GM20431 (cell line): ENCODE measurements around the gene ALDH3B1.

Experiments used
- in situ Hi-C: fragments of 300-500 bp; cut with MseI, MboI; formaldehyde crosslinking; loops from one replicate; pipeline ENCODE4 v1.15.0; 2020; ENCODE audit warnings: low sequenced_read_pairs; ENCODE audit not compliant: unreplicated experiment

Gene ALDH3B1

DNA sequence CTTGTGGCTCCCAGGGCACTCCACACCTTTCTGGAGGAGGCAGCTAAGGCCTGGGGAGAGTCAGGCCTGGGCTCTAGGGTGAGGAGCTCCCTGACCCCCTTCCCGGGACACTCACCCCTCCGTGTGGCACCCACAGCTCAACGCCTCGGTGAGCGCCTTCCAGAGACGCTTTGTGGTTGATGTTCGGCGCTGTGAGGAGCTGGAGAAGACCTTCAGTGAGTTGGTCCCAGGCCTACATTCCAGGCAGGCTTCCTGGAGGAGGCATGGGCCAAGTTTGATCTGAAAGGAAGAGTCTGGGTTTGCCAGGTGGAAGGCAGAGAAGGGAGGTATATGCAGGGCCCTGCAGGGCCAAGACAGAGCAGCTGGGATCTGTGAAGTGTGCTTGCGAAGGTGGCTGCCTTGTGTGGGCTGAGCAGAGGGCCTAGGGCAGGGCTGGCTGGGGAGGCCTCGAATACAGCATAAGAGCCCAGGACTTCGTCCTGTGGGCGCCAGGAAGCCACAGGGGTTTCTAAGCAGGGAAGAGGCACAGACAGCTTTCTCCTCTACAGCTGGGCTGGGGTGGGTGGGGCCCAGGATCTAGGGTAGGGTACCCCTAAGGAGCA, 31.6 kb downstream of the ALDH3B1 start:
- in situ Hi-C loops, result no loop called here

DNA sequence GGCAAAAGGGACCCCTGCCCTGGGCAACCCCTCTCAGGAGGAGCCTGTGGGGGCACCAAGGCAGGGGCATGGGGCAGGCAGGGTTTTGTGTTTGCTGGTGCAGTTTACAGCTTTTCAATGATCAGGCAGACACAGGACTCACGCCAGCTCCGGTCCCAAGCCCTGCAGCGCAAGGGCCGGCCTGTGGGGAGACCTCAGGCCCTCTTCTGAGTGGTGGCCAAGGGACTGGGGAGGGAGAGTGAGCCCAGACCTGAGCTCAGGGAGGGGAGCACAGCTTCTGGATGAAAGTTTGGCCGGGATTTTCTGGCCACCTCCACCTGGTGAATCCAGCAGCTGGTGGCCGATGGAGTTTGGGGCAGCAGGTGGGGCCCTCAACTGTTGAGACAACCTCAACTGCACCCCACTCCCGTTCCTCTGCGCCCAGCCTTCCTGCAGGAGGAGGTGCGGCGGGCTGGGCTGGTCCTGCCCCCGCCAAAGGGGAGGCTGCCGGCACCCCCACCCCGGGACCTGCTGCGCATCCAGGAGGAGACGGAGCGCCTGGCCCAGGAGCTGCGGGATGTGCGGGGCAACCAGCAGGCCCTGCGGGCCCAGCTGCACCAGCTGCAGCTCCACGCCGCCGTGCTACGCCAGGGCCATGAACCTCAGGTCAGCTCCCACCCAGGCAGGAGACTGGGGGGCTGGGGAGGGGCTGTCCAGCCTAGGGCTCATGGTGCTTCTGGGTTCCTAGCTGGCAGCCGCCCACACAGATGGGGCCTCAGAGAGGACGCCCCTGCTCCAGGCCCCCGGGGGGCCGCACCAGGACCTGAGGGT, 32.3 kb downstream of the ALDH3B1 start:
- in situ Hi-C loops, result no loop called here

DNA sequence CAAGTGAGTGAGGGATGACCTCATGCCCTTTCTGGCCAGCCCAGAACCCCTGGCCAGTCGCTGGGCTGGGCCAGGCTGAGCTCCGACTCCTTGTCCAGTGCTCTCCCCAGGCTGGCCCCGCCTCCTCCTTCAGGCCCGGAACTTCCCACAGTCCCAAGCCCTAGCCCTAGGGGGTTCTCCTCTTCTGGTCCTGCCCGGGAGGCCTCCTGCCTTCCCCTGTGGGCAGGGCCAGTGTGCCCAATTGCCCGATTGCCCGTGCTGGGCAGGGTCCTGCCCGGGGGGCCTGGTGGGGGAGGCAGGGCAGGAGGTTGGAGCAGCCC, 32.9 kb downstream of the ALDH3B1 start:
- in situ Hi-C loops, result no loop called here

GRCh38 chr11:68043349-68044144, 33.4 kb downstream of the ALDH3B1 start:
- in situ Hi-C loops, result no loop called here

- in situ Hi-C loops, result no loop called here
These were observed 34.2 kb downstream of the ALDH3B1 start for GRCh38 chr11:68044145-68044813.

DNA sequence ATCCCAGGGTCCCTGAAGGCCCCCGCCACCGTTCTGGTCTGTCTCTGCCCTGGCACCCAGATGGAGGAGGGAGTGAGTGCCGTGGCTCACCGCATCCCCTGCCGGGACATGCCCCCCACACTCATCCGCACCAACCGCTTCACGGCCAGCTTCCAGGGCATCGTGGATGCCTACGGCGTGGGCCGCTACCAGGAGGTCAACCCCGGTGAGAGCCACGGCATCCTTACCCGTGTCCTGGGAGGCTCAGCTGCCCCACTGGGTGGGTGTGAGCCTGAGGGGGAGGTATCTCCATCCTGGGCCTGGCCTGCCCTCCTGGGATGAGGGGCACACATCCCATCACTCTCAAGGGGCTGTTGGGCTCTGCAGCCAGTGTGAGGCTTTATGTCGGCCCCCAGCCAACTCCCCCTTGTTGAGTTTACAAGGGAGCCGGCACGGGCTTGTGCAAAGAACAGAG, 34.8 kb downstream of the ALDH3B1 start:
- in situ Hi-C loops, result no loop called here

DNA sequence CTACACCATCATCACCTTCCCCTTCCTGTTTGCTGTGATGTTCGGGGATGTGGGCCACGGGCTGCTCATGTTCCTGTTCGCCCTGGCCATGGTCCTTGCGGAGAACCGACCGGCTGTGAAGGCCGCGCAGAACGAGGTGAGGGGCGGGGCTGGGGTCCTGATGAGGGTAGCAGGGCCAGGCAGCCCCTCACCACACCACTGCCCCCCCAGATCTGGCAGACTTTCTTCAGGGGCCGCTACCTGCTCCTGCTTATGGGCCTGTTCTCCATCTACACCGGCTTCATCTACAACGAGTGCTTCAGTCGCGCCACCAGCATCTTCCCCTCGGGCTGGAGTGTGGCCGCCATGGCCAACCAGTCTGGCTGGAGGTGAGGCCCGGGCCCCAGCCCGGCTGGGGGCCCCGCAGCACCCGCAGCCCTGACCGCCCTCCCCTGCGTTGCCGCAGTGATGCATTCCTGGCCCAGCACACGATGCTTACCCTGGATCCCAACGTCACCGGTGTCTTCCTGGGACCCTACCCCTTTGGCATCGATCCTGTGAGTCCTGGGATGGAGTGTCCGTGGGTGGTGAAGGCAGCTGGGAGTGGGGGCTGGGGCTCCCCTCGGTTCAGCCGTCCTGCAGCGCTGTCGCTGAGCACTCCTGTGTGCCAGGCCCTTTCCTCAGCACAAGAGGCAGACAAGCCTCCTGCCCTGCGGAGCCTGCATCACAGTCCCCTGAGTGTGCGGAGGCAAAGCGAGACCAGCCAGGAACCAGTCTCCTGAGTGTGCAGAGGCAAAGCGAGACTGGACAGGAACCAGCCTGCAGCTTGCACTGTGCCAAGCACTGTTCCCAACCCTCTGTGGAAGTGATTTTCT, 37.5 kb downstream of the ALDH3B1 start:
- in situ Hi-C loops, result no loop called here

DNA sequence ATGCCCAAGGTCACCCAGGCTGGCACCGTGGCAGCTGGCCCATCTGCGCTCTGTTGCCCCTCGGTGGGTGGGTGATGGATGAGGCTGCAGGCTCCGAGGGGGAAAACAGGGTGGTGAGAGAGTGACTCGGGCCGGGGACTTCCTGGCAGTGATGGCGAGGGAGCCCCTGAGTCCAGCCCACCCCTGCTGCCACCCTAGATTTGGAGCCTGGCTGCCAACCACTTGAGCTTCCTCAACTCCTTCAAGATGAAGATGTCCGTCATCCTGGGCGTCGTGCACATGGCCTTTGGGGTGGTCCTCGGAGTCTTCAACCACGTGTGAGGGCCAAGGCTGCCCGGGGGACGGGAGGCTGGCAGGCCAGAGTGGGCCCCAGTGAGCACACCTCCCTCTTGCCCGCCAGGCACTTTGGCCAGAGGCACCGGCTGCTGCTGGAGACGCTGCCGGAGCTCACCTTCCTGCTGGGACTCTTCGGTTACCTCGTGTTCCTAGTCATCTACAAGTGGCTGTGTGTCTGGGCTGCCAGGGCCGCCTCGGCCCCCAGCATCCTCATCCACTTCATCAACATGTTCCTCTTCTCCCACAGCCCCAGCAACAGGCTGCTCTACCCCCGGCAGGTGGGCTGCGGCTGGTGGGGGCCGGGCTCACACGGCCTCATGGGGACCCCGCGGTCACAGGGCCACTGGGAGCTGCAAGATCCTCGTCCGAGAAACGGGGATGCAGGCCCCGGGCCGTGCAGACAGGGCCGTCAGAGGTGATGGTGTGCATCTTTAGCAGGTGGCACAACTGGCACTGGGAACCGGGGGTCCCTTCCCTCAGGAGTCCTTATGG, 38.8 kb downstream of the ALDH3B1 start:
- in situ Hi-C loops, result no loop called here

DNA sequence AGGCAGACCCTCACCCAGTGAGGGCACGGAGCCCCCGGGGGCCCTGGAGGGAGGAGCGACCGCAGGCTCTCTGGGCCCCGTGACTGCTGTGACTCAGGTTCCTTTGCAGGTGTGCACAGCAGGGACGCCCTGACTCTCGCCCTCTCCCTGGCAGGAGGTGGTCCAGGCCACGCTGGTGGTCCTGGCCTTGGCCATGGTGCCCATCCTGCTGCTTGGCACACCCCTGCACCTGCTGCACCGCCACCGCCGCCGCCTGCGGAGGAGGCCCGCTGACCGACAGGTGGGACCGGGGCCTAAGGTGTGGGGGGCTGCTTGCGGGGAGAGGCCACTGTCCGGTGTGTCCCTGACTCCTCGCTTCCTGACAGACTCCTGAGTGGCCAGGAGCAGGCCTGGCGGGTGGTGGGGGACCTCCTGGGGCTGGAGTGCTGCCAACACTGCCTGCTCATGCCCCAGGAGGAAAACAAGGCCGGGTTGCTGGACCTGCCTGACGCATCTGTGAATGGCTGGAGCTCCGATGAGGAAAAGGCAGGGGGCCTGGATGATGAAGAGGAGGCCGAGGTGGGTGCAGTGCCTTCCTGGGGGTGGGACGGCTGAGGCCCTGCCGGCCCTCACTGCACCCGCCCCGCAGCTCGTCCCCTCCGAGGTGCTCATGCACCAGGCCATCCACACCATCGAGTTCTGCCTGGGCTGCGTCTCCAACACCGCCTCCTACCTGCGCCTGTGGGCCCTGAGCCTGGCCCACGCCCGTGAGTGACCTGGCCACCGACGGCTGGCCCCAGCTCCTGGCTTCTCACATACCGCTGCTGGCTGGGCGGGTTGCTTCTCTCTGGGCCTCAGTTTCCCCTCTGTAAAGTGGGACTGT, 39.6 kb downstream of the ALDH3B1 start:
- in situ Hi-C loops, result no loop called here

GRCh38 chr11:68050371-68050841, 40.3 kb downstream of the ALDH3B1 start:
- in situ Hi-C loops, result no loop called here

GRCh38 chr11:68051191-68052136, 41.3 kb downstream of the ALDH3B1 start:
- in situ Hi-C loops, result no loop called here

DNA sequence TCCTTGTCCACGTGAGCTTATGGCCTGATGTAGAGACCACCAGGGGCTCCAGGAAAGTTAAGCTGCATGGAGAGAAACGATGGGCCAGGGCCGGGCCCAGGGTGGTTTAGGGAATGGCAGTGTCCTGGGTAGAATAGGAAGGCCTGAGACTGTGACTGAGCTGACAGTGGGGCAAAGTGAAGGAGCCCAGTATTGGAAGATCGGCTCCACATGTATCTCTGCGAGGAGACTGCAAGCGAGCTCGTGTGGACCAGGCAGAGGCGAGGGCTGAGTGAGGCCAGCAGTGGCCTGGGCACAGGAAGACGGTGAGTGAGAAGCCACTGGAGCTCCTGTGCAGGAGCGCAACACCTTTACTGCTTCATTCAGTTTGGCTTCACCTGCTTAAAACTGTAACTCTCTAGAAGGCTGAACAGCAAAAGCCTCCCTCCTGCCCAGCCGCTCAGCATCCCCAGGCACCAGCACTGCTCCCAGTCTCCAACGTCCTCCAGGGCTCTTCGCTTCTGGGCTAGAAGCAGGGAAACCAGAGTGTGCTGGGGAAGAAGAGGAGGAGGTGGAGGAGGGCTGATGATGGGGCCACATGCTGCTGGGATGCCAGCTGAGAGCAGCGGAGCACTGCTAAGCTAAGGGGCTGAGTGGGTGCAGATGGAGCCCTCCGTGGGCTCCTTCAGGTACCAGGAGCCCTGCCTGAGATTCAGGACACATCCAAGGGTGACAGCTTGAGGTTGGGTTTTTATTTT, 42.2 kb downstream of the ALDH3B1 start:
- in situ Hi-C loops, result no loop called here

- in situ Hi-C loops, result no loop called here
These were observed 43.0 kb downstream of the ALDH3B1 start for GRCh38 chr11:68053117-68053516.

GRCh38 chr11:68053981-68054812, 44.1 kb downstream of the ALDH3B1 start:
- in situ Hi-C loops, result no loop called here
